GM12892 (cell line): ENCODE data around the gene AGO3.

Experiments
- POLR2A ChIP-seq: IDR thresholded peaks from 2 replicates; pipeline ENCODE4 v1.6.1; 2011; ENCODE audit warnings: low read depth, low read length, control low read depth
- POLR2AphosphoS5 ChIP-seq: IDR thresholded peaks from 2 replicates; pipeline ENCODE4 v1.6.1; 2011; ENCODE audit warnings: low read depth, low read length, control low read depth

DNA sequence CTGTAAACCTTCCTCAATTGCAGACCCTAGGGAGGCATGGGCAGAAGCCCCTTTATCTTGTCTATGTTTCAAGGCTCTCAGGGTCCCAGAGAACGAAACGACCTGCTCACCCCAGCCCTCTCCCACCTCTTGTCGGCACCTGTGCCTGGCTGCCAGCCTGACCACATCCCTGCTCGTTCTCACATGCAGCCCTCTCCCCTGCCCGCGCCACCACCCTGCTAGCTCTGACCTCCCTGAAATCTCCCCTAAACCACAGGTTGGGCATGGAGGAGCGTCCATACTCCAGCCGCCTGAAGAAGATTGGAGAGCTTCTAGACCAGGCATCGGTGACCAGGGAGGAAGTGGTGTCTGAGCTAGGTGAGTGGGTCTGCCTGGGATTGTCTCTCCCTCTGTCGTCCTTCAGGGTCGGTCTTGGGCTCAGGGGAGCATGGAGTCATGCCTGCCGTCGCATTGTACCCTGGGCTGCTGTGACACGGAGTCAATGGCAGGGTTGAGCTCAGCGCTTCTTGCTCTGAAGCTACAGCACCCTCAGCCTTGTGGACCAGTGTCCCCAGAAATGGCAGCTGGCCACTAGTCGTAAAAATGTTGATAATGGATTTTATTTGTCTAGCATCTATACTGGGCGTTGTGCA lies 161.4 kb downstream of the AGO3 start:
- TF ChIP-seq POLR2AphosphoS5 (no peak), POLR2A (no peak)
